ENCODE data around the gene SLC25A19. TPM values are rescaled to one million over a fixed set of nuclear protein-coding genes. Genes with fewer than 3 reads are reported as not detected.

SLC25A19 gene
- total and polyA plus RNA-seq, 9 of the 15 experiments (the other 6 are each of a cell fraction or from before 2014, with no cell fraction given): 33.4 to 76.6 (median 55.3) TPM

DNA sequence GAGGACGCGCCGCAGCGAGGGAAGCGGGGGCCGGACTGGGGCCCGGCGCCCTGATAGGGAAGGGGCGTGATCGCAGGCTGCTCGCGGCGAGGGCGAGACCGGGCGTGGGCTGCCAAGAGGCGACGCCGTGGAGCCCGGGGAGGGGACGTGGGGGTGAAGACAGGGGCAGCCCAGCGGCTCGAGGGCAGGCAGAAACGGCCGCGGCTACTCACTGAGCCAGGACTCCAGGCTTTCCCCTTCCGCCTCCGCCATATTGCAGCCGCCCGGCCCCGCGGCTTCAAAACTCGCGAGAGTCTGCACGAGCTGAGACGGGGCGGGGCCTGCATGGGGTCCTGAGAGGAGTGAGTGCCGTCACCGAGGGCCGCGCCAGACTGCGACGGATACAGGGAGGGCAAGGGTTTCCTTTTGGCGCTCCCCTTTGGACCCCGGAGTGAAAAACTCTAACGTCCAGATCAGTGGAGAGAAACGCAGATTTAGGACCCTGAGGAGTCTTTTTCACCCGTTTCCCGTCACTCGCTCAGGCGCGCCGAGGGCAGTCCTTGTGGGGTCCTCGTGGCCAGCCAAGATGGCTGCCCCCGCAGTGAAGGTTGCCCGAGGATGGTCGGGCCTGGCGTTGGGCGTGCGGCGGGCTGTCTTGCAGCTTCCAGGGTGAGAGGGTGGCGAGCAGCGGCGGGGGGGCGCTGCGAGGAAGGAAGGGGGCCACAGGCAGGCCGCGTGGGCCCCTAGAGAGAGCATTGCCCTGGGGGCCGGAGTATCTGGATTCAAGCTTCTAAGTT, 27.7 kb downstream of the SLC25A19 start, which contains the start of the genes GGA3 and MRPS7 (continued):
- TF ChIP-seq NR4A1 (CRISPR knock-in tag; IDR thresholded peaks at IDR 0.05): 0 out of 2 replicates have a peak, but pooled peaks have one; percentile 54
- no peak for TF ChIP-seq NR4A1 (tag; IDR thresholded peaks at IDR 0.05)
- 0 out of 2 replicates have a peak, but pooled peaks have one; percentile 48 for TF ChIP-seq CAMTA2 (CRISPR knock-in tag; conservative IDR thresholded peaks at IDR 0.05)
- TF ChIP-seq CCNT2 (IDR thresholded peaks at IDR 0.05; ENCODE audit: borderline replicate concordance, extremely low read depth, insufficient read length, low read depth, low read length): peak; percentile 14
- TF ChIP-seq ZNF124 (CRISPR knock-in tag; IDR thresholded peaks at IDR 0.05): no peak
- TF ChIP-seq ZNF217 (CRISPR knock-in tag; IDR thresholded peaks at IDR 0.05): no peak
- TF ChIP-seq ZNF57 (CRISPR knock-in tag; IDR thresholded peaks at IDR 0.05): no peak
- no peak for TF ChIP-seq KLF6 (CRISPR knock-in tag; IDR thresholded peaks at IDR 0.05; ENCODE audit: borderline replicate concordance)
- TF ChIP-seq SMAD1 (IDR thresholded peaks at IDR 0.05; ENCODE audit: low read depth, low read length, partially characterized antibody): no peak
- TF ChIP-seq SIN3B (IDR thresholded peaks at IDR 0.05; ENCODE audit: low read depth): peak; percentile 97
- no peak for TF ChIP-seq MAFG (tag; conservative IDR thresholded peaks at IDR 0.05)
- TF ChIP-seq, protein P1, sequence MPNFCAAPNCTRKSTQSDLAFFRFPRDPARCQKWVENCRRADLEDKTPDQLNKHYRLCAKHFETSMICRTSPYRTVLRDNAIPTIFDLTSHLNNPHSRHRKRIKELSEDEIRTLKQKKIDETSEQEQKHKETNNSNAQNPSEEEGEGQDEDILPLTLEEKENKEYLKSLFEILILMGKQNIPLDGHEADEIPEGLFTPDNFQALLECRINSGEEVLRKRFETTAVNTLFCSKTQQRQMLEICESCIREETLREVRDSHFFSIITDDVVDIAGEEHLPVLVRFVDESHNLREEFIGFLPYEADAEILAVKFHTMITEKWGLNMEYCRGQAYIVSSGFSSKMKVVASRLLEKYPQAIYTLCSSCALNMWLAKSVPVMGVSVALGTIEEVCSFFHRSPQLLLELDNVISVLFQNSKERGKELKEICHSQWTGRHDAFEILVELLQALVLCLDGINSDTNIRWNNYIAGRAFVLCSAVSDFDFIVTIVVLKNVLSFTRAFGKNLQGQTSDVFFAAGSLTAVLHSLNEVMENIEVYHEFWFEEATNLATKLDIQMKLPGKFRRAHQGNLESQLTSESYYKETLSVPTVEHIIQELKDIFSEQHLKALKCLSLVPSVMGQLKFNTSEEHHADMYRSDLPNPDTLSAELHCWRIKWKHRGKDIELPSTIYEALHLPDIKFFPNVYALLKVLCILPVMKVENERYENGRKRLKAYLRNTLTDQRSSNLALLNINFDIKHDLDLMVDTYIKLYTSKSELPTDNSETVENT (CRISPR knock-in tag; IDR thresholded peaks at IDR 0.05): no peak
- TF ChIP-seq, protein P2, sequence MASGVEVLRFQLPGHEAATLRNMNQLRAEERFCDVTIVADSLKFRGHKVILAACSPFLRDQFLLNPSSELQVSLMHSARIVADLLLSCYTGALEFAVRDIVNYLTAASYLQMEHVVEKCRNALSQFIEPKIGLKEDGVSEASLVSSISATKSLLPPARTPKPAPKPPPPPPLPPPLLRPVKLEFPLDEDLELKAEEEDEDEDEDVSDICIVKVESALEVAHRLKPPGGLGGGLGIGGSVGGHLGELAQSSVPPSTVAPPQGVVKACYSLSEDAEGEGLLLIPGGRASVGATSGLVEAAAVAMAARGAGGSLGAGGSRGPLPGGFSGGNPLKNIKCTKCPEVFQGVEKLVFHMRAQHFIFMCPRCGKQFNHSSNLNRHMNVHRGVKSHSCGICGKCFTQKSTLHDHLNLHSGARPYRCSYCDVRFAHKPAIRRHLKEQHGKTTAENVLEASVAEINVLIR (CRISPR knock-in tag; IDR thresholded peaks at IDR 0.05): peak; percentile 42; the same call in 1 of the 2 replicates
- peak; percentile 40 to 61; a peak in 3 of 4 replicates for TF ChIP-seq NRF1 (conservative IDR thresholded peaks at IDR 0.05 in 1 of 2, IDR thresholded peaks at IDR 0.05 in 1 of 2)
- TF ChIP-seq, protein P3, sequence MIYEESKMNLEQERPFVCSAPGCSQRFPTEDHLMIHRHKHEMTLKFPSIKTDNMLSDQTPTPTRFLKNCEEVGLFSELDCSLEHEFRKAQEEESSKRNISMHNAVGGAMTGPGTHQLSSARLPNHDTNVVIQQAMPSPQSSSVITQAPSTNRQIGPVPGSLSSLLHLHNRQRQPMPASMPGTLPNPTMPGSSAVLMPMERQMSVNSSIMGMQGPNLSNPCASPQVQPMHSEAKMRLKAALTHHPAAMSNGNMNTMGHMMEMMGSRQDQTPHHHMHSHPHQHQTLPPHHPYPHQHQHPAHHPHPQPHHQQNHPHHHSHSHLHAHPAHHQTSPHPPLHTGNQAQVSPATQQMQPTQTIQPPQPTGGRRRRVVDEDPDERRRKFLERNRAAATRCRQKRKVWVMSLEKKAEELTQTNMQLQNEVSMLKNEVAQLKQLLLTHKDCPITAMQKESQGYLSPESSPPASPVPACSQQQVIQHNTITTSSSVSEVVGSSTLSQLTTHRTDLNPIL (CRISPR knock-in tag; IDR thresholded peaks at IDR 0.05): no peak
- no peak for TF ChIP-seq CCAR2 (IDR thresholded peaks at IDR 0.05; ENCODE audit: low read depth, low read length)
- peak; percentile 45 for TF ChIP-seq FIP1L1 (IDR thresholded peaks at IDR 0.05; ENCODE audit: low read depth, low read length, poor library complexity, severe bottlenecking)
- TF ChIP-seq, protein P4, sequence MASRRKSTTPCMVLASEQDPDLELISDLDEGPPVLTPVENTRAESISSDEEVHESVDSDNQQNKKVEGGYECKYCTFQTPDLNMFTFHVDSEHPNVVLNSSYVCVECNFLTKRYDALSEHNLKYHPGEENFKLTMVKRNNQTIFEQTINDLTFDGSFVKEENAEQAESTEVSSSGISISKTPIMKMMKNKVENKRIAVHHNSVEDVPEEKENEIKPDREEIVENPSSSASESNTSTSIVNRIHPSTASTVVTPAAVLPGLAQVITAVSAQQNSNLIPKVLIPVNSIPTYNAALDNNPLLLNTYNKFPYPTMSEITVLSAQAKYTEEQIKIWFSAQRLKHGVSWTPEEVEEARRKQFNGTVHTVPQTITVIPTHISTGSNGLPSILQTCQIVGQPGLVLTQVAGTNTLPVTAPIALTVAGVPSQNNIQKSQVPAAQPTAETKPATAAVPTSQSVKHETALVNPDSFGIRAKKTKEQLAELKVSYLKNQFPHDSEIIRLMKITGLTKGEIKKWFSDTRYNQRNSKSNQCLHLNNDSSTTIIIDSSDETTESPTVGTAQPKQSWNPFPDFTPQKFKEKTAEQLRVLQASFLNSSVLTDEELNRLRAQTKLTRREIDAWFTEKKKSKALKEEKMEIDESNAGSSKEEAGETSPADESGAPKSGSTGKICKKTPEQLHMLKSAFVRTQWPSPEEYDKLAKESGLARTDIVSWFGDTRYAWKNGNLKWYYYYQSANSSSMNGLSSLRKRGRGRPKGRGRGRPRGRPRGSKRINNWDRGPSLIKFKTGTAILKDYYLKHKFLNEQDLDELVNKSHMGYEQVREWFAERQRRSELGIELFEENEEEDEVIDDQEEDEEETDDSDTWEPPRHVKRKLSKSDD (conservative IDR thresholded peaks at IDR 0.05; ENCODE audit: low read length): no peak
- TF ChIP-seq TCF3 (CRISPR knock-in tag; IDR thresholded peaks at IDR 0.05): 0 out of 2 replicates have a peak, but pooled peaks have one; percentile 31
- no peak for TF ChIP-seq GATA2 (CRISPR knock-in tag; IDR thresholded peaks at IDR 0.05)
